Lung (tissue), 12 donors: ENCODE data around the gene PTPN13. TPM values are rescaled to one million over a fixed set of nuclear protein-coding genes. Genes with fewer than 3 reads are reported as not detected.

Experiments
- ATAC-seq: fragments of 200-7000 bp; cut with Tn5 transposase; one replicate; pipeline ENCODE4 v1.9.1; 2020; ENCODE audit warnings: moderate number of reproducible peaks; ENCODE audit not compliant: insufficient read depth, low FRiP score
- DNase-seq, 3 donors: peaks; one replicate each; pipeline ENCODE4 v3.0.0-alpha.2; 2013 to 2017
- H3K27ac ChIP-seq, 2 donors: one replicate each; pipeline ENCODE4 v1.5.1; 2013; ENCODE audit warnings: mild to moderate bottlenecking in 2 of 2, moderate library complexity in 2 of 2, control low read depth in 1 of 2, inconsistent platforms in 1 of 2, low read depth in 1 of 2, low read length in 1 of 2
- H3K27me3 ChIP-seq, 3 donors: one replicate each; pipeline ENCODE4 v1.5.1; 2013; ENCODE audit warnings: low read length in 2 of 3; ENCODE audit not compliant: control insufficient read depth in 3 of 3, insufficient read depth in 3 of 3
- H3K36me3 ChIP-seq, 4 donors: one replicate each; pipeline ENCODE4 v1.5.1; 2013; ENCODE audit warnings: low read length in 4 of 4, mild to moderate bottlenecking in 1 of 4, moderate library complexity in 1 of 4; ENCODE audit not compliant: control insufficient read depth in 4 of 4, insufficient read depth in 4 of 4
- H3K4me1 ChIP-seq, 5 donors: one replicate each; pipeline ENCODE4 v1.5.1; 2013; ENCODE audit warnings: low read length in 5 of 5, mild to moderate bottlenecking in 2 of 5, moderate library complexity in 1 of 5; ENCODE audit not compliant: control insufficient read depth in 5 of 5, insufficient read depth in 5 of 5
- H3K4me3 ChIP-seq: one replicate; pipeline ENCODE4 v1.5.1; 2013; ENCODE audit warnings: mild to moderate bottlenecking, control low read depth, moderate library complexity
- H3K9ac ChIP-seq, 2 donors: one replicate each; pipeline ENCODE4 v1.5.1; 2013; ENCODE audit warnings: low read length in 2 of 2, control low read depth in 1 of 2; ENCODE audit not compliant: insufficient read depth in 1 of 2
- H3K9me3 ChIP-seq, 4 donors: one replicate each; pipeline ENCODE4 v1.5.1; 2013; ENCODE audit warnings: low read length in 3 of 4, mild to moderate bottlenecking in 1 of 4, moderate library complexity in 1 of 4; ENCODE audit not compliant: control insufficient read depth in 4 of 4, insufficient read depth in 3 of 4
- WGBS, 2 donors: extraction: QIAGEN DNeasy Blood & Tissue Kit; methylation state at CpG; one replicate each; pipeline ENCODE4 v1.1.7; 2013; 5-methylcytosine and 5-hydroxymethylcytosine counted together
- polyA plus RNA-seq, 2 donors: library from polyadenylated mRNA; stranded (reverse); fragments of 200-250 nt; gene quantifications; one replicate each; pipeline ENCODE4 v1.2.1, GENCODE V29; 2013
- total RNA-seq, 2 donors: library from RNA; depleted of rRNA in 1 of 2; stranded (reverse); fragments of >200 nt in 1 of 2; gene quantifications; one replicate each; pipeline ENCODE4 v1.2.1, GENCODE V29; 2014 to 2021
- TF ChIP-seq, protein P1 (sequence below): IDR thresholded peaks from 2 replicates; pipeline ENCODE4 v1.5.1; 2012; ENCODE audit warnings: mild to moderate bottlenecking; ENCODE audit errors: control extremely low read depth, extremely low read depth
- donor health status: control.
- donor health status: control.
- donor health status: Bipolar disorder and iron deficiency.
- donor health status: healthy.
- donor health status: DM: yes; HTN: yes; CAD: no.

PTPN13 gene
- total and polyA plus RNA-seq, 4 donors, result 8.3 to 95.0 (median 47.9) TPM

DNA sequence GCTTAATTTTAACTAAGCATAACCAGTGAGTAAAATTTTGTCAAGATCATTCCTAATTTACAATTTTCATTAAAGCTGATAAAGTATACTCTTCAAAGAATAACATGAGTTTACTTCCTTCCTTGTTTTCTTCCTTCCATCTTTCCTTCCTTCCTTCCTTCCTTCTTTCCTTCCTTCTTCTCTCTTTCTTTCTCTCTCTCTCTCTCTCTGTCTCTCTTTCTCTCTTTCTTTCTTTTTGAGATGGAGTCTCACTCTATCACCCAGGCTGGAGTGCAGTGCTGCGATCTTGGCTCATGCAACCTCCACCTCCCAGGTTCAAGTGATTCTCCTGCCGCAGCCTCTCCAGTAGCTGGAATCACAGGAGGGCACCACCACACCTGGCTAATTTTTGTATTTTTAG lies 42.7 kb upstream of the PTPN13 start:
- no peaks in the 10 kb centered on the region for H3K4me1 ChIP-seq
- H3K9me3 ChIP-seq, result peaks cover 0 to 5% (median 0%) of the 10 kb centered on the region in 4 donors
- TF ChIP-seq, protein P1, sequence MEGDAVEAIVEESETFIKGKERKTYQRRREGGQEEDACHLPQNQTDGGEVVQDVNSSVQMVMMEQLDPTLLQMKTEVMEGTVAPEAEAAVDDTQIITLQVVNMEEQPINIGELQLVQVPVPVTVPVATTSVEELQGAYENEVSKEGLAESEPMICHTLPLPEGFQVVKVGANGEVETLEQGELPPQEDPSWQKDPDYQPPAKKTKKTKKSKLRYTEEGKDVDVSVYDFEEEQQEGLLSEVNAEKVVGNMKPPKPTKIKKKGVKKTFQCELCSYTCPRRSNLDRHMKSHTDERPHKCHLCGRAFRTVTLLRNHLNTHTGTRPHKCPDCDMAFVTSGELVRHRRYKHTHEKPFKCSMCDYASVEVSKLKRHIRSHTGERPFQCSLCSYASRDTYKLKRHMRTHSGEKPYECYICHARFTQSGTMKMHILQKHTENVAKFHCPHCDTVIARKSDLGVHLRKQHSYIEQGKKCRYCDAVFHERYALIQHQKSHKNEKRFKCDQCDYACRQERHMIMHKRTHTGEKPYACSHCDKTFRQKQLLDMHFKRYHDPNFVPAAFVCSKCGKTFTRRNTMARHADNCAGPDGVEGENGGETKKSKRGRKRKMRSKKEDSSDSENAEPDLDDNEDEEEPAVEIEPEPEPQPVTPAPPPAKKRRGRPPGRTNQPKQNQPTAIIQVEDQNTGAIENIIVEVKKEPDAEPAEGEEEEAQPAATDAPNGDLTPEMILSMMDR, result no peak
- H3K4me3 ChIP-seq, result no peak overlapping the region
- no peaks in the 10 kb centered on the region for H3K36me3 ChIP-seq
- WGBS, 2 donors, result 97 to 98% methylated on average over 2 of the region's 2 CpGs
- no peak overlapping the region for H3K9ac ChIP-seq
- ATAC-seq, result no peak
- no peak overlapping the region for H3K27ac ChIP-seq
- DNase-seq, result no peak
- peaks cover 0 to 5% (median 4%) of the 10 kb centered on the region in 3 donors for H3K27me3 ChIP-seq

GRCh38 chr4:86554646-86555045 lies 39.5 kb upstream of the PTPN13 start:
- H3K36me3 ChIP-seq, result no peaks in the 10 kb centered on the region
- H3K27ac ChIP-seq, result no peak overlapping the region
- TF ChIP-seq, protein P1, result no peak
- peaks cover 0 to 10% (median 4%) of the 10 kb centered on the region in 3 donors for H3K27me3 ChIP-seq
- ATAC-seq (no peak), DNase-seq (no peak)
- peaks cover 0 to 6% (median 0%) of the 10 kb centered on the region in 5 donors for H3K4me1 ChIP-seq
- no peak overlapping the region for H3K4me3 ChIP-seq
- H3K9ac ChIP-seq, result no peak overlapping the region
- H3K9me3 ChIP-seq, result no peaks in the 10 kb centered on the region

GRCh38 chr4:86556791-86557415 lies 37.2 kb upstream of the PTPN13 start:
- H3K9ac ChIP-seq, result no peak overlapping the region
- H3K27ac ChIP-seq, result no peak overlapping the region
- H3K9me3 ChIP-seq, result no peaks in the 10 kb centered on the region
- no peak for ATAC-seq
- TF ChIP-seq, protein P1, result no peak
- peaks cover 0 to 26% (median 6%) of the 10 kb centered on the region in 5 donors for H3K4me1 ChIP-seq
- no peak overlapping the region for H3K4me3 ChIP-seq
- no peaks in the 10 kb centered on the region for H3K36me3 ChIP-seq
- H3K27me3 ChIP-seq, result peaks cover 0 to 10% (median 4%) of the 10 kb centered on the region in 3 donors
- DNase-seq, result no peak

DNA sequence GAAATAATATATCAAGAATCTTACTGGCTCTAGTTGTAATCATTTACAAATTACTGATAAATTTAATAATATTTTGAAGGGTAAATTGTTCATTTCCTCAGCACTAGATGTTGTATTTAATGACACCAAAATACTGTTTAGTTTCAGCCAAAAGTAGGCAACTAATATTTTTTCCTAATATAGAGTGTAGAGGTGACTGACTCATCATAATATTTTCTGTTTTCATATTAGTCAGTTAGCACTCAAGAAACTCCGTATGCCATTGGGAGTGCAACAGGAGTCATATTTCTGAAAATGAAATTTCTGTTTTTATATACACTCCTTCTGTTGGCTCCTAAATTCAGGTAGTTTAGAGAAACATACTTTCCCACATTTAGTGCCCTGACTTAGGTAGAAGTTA lies 36.6 kb upstream of the PTPN13 start:
- H3K4me1 ChIP-seq, result peaks cover 0 to 31% (median 6%) of the 10 kb centered on the region in 5 donors
- ATAC-seq (no peak), DNase-seq (no peak)
- no peak overlapping the region for H3K27ac ChIP-seq
- H3K9ac ChIP-seq, result no peak overlapping the region
- 65 to 83% methylated on average over 1 of the region's 1 CpG for WGBS, 2 donors
- H3K4me3 ChIP-seq, result no peak overlapping the region
- H3K27me3 ChIP-seq, result peaks cover 0 to 10% (median 4%) of the 10 kb centered on the region in 3 donors
- no peaks in the 10 kb centered on the region for H3K36me3 ChIP-seq
- TF ChIP-seq, protein P1, result no peak
- H3K9me3 ChIP-seq, result no peaks in the 10 kb centered on the region
